Posterior cingulate gyrus (tissue), 11 donors: ENCODE measurements around the gene C9.
"Not testable (repeated sequence)": the region's sequence is repeated elsewhere in the genome, so short reads cannot be mapped to it uniquely, and the experiment has no call there.

Source experiments
- DNase-seq, 10 donors: peaks; one replicate each; pipeline versions ENCODE4 v3.0.0 to v3.0.0-alpha.2; 2020 to 2021; ENCODE audit warnings: mixed read lengths in 3 of 10
- intact Hi-C: fragments of 100-400 bp; cut with DNase I; formaldehyde crosslinking; loops from one replicate; pipeline ENCODE4 v1.15.1; 2023

The C9 gene

DNA sequence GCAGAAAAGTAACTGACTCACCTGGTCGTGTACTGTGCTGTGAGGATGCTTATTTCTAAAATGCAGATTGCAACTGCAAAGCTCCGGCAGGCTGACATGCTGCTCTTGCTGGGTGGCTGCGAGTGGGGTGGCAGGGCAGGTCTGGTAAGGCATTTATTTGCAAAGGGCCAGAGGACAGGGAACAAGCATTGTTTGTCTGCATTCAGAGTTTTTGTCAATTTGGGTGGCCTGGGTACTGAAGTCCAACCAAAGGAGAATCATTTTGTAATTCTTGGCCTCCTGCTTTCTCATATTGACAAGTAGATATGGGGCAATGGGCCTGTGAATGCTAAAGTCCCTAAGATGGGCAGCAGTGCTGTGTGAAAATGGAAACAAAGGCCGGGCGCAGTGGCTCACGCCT lies at the start of gene C9:
Gene C9 (minus strand): TSS at position 129 of the 400 bp plus-strand sequence. CDS start 31 bp downstream, at position 98.
- intact Hi-C loops, result no loop called here
- DNase-seq, result no peak

DNA sequence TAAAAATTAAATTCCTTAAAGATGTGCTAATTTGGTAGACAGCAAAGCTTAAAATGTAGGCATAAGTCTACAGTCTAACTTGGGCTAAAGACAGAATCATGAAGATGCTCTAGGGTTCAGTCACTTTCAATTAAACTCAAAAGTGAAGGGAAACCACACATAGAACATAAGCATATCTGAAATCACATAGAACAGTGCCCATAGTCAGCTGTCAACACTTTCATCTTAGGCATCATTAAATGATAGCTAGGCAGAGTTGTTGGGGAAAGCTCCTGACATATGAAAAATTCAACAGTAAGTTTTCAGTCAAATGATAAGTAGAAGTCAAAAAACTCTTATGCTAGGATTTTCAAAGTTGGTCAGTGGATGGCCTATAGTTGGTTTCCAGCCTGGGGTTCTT lies 49.5 kb upstream of the C9 start:
- intact Hi-C loops, result no loop called here

DNA sequence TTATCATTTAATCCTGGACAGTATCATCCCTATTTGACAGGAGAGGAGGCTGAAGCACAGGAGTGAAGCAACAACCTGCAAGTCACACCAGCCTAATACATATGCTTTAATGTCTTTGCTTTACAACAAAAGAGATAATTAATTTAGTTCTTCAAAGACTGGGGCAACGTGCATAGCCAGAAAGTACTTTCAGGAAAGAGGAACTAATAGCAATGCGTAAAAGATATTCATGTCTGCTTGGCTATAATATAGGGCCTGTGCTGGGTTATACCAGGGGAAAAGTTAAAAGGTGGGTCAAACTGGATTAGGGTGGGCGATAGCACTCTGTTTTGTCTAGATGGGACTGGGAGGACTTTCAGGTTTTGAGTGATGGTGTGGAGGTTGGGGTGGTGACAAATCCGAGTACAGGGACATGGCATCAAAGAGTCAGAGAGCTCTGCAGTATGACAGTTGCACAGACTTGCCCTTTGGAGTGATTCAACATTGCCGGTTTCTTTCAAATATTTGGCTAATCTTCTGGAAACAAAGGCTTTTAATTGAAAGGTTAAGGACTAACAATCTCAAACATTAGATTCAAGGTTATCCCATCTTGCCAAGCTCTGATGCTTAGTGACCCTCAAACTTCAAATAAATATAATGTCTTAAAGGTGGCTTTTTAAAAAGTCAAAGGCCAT lies 48.6 kb upstream of the C9 start:
- no peak for DNase-seq
- intact Hi-C loops, result no loop called here

More for the DNA sequence above, 49.5 kb upstream of the C9 start:
- no peak for DNase-seq

DNA sequence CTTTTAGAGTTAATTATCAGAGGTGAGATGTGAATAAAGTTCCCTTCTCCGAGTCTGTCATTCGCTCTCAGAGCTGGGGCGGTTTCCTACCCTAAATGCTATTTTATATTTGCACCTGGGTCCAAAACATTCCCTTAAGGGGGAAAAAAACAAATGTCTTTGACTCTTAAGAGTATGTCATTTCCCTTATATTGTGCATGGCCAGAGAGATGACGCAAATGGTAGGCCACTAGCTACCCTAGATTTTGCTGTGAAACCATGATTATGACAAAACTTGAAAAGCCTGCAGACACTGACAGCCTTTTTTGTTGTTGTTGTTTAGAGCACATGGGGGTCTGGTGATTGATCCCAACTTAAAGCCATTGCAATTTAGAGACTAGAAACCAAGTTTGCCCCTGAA lies 47.7 kb upstream of the C9 start:
- DNase-seq, result no peak
- intact Hi-C loops, result no loop called here

DNA sequence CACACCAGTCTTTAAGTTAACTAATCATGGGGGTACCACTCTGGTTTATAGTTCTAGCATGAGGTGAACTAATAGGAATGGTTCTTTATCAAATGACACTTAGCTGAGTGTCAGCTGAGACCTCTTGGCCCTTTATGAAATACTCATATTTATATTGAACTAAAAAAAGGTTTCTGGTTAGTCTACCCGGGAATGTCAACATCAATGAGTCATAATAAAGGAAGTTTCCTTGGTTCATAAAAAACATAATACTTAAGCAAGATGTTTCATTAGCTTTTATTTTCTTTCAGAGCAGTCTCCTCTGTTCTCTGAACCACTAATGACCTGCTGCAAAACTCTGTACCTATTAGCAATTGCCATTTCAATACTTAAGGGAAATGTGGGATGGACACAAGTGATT lies 46.8 kb upstream of the C9 start:
- no peak for DNase-seq
- intact Hi-C loops, result no loop called here

DNA sequence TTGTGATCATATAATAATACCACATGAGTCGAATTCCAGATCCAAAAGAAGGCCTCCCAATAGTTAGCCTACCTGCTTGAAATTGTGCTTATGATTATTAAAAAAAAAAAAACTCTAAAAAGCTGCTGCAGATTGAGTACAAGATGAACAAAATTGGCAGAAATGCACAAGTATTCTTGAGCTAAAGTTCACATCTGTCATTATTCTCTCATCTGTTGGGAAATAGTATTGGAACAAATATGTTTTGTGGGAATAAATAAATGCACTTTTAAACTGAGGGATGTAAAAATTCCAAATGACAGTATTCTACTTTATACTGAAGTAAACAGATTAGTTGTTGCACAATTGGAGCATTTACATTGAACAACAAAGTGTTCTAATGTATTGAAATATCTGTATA lies 44.7 kb upstream of the C9 start:
- intact Hi-C loops, result no loop called here
- no peak for DNase-seq

DNA sequence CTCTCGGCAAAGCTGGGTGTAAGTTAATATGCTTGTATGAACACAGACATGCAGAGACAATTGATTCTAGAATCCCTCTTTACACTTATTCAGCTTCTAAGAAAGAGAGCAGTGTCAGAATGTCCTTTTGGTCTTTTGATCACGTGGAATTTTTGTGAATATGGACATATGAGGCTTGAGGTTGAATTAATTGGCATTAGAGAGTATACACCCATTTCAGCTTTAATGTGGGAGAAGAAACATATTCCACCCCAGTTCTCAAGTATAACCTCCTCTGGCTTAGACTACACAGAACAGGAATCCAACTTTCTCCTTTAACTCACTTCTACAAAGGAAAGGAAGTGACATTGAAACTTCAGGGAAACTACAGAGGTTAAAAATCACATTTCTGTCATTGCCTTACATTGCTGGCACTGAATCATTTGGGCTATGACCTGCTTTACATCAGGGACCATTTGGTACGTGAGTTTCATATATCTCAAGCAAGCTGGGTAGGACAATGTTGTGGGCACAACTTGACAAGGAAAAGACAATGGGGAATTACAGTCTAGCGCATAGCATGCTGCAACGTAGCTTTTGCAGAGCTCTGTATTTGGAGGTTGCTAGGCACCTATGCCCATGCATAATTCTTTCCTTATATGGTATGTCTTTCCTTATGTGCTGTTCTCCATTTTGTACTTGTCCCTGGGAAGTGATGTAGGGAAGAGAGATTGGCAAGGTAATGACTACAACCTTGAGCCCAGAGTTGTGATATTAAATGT lies 41.0 kb upstream of the C9 start:
- intact Hi-C loops, result no loop called here
- no peak for DNase-seq

DNA sequence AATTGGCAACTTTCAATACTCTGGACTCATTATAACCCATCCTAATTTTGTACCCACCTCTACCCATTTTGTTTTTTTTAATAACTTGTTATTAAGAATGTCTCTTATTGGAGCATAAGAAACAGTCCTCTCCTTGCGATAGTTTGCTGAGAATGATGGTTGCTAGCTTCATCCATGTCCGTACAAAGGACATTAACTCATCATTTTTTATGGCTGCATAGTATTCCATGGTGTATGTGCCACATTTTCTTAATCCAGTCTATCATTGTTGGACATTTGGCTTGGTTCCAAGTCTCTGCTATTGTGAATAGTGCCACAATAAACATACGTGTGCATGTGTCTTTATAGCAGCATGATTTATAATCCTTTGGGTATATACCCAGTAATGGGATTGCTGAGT lies 39.5 kb upstream of the C9 start:
- intact Hi-C loops, DNase-seq: not testable (repeated sequence)

DNA sequence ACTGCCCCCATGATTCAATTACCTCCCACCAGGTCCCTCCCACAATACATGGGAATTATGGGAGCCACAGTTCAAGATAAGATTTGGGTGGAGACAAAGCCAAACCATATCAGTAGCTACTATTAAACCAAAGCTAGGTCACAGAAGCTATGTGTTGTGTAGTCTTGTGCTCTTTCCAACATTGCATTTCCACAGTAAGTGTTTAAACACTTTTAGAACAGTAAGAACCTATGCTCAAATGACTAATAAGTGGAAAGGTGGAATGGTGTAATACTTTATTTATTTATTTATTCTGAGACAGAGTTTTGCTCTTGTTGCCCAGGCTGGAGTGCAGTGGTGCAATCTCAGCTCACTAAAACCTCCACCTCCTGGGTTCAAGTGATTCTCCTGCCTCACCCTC lies 37.8 kb upstream of the C9 start:
- DNase-seq, intact Hi-C loops: not testable (repeated sequence)

DNA sequence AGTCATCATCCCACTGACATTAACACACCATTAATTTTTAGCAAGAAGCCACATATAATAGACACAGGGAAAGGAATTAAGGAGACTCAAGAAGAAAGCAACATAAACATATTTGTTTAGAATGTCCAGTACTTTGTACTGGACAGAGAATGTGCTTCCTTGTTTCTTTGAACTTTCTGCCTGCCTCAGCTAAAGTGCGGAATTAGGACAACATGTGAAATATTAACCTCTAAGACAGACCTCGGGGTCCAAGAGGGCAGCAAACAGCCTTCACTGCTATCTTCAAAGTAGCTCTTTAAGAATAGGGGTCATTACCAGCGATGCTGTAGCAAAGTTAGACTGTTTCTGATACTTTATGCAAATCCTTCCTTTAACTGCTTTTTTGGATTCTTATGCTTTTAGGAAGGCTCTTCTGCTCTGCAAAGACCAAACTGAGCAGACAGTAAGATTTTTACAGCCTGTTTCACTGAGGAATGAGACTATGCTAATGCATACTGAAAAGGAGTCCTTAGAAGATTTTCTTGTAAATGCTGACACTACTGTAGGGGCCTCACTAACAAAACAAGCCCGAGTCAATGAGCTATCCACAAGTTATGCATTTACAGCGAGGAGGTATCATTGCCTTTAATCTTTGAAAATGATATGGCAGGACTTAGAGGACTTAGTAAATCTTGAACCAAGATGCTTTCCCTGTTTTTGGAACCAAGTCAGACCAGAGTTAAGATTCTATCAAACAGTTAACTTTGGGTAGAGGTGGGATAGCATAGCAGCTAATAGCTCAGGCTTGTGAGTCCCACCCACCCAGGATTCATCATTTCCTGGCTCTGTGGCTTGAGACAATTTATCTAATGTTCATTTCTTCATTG lies 36.7 kb upstream of the C9 start:
- DNase-seq, result no peak
- intact Hi-C loops, result no loop called here

DNA sequence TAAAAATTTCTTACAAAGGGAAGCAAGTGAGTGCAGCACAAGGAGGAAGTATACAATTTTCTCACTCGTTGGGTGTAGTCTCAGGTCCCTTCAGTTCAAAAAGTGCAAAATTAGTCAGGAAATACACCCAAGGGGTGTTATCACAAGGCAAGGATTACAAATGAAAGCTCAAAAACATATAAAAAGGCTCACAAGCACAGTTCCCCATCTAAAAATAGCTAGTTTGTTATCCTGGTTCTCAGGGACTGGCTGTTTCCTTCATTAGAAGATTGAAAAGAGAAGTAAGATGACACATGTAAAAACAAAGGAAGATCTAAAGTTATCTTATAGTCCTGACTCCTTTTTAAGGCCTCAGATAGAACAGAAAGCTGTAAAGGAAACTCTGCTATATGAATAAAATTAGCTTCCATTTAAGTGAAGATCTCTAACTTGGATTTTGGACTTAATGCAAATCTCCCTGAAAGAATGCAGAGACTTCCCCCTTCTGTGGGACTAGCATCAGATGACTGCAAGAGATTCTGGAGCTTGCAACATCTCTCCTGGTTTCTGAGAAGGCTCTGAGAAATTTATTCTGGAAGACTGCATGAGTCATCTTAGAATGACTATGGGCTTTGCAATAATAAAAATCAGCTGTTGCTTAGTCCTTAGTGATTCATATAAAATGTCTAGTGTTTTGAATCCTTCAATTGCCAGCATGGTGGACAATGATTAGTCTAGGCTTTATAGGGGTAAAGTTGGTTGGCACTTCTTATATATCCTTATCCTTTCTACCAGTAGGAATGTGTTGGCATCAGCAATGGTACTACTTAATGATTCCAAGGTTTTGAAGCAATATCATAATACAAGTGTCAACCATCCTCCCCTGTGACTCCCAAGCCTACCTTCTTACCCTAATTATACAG lies 35.1 kb upstream of the C9 start:
- intact Hi-C loops, result no loop called here
- no peak for DNase-seq

DNA sequence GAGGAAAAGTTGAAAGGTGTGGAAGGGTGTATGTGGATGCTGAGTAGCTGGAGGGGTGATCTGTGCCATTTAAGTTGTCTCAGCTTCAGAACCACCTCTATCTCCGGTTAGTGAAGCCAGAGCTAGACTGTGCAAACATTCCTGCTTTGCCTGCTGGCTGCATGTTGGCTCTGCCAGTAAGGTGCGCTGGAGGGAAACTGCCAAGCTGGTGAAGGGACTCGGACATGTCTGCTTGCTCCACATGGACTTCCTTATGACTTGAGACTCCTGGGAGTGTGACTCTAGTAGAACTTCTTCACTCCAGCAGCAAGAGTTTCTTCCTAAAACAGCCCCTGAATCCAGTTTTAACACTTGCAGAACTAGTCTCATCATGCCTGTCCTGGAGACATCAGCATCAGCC lies 32.5 kb upstream of the C9 start:
- intact Hi-C loops, result no loop called here
- peak in 1 of 10 donors; percentile 71 for DNase-seq

DNA sequence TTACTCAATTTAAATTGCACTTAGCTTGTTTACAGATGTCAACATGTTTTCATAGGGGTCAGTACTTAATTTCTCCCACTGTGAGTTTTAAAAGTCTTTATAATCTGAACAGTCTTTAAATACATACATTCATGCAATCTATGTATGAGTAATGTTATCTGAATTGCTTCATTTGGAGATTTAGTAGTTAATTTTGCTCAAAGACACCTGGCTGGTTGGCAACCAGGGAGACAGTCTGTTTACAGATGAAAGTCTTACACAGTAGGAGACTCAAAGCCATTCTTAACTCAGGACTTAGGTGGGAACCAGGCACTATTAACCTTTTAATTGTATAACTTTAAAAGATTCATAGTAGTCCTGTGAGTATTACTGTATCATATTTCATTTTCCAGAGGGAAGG lies 31.2 kb upstream of the C9 start:
- intact Hi-C loops, result no loop called here
- DNase-seq, result no peak

DNA sequence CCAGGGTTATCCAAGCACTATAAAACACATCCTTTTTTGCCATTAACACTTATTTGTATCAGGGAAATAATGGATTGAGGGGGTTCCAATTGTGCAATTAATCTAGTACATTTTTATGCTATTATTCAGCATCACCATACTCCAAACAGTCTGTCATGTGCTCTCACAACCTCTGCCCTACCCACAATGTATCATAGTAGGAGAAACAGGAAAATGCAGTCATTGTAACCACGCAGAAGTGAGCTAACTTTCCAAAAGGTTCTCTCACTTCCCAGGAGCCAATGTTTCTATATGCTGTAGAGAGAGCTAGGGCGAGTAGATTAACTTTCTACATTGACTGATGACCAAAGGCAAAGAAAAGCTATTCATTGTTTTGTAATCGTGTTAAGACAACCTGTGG lies 30.7 kb upstream of the C9 start:
- DNase-seq, result no peak
- intact Hi-C loops, result no loop called here

DNA sequence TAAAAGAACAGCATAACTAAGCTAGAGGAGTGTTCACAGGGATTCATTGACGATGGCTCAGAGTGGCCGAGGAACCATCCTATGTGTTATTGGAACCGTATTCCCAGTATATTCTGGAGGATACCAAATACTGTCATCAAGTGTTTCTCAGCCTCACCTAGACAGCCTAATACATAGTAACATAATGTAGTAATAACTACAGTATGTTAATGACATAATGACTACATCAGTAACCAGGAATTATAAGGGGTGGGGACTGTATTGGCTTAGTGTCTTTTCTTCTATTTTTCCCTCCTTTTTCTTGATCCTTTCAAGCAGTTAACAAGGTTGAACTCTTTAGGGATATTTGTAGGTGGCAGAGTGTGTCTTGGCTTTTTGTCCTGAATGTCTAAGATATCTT lies 26.6 kb upstream of the C9 start:
- no peak for DNase-seq
- intact Hi-C loops, result no loop called here

DNA sequence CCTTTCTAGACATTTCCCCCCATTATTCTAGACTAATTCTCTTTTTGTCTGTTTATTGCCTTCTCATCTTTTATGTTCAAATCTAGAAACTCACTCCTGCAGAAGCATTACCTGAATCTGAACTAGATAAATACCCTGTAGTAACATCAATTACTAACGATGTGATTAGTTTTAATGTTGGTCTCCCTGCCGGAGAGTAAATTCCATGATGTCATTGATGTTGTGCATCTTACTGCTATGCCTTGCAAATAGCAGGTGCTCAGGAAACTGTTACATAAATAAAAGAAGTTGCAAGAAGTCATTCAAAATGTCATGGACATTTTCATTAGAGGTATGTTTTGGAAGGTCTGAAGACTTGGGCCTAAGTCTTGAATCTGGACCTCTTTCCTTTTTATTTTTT lies 23.0 kb upstream of the C9 start:
- DNase-seq, result no peak
- intact Hi-C loops, result no loop called here

DNA sequence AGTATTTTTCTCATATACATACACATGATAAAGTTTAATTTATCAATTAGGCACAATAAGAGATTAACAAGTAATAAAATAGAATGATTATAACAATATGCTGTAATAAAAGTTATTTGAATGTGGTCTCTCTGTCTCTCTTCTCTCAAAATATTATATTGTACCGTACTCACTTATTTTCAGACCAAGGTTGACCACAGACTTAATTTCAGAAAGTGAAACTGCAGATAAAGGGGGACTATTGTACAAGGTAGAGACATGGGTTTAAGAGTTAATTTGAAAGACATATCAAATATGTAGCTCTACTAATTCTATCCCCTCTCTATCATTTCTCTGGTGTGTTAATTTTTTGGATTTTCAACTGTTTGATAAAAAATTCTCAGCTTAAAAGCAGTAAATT lies 20.0 kb upstream of the C9 start:
- intact Hi-C loops, result no loop called here
- no peak for DNase-seq

DNA sequence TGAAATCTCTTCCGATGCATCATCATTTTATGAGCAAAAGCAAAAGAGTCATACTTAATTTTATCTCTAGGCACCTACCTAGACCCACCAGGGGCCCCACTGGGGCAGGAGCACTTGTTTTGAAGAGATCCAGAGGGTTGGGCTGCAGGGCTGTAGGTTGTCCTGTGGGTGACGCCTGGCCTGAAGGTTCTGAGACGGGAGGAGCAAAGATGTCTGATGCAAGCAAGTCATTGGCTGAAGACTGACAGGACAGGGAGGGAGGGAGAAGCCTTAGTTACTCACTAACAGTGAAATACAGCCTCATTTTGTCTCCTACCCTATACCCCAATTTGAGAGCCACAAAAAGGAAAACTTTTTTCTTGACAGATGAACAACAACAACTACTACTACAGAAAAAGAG lies 17.1 kb upstream of the C9 start:
- intact Hi-C loops, result no loop called here
- no peak for DNase-seq

DNA sequence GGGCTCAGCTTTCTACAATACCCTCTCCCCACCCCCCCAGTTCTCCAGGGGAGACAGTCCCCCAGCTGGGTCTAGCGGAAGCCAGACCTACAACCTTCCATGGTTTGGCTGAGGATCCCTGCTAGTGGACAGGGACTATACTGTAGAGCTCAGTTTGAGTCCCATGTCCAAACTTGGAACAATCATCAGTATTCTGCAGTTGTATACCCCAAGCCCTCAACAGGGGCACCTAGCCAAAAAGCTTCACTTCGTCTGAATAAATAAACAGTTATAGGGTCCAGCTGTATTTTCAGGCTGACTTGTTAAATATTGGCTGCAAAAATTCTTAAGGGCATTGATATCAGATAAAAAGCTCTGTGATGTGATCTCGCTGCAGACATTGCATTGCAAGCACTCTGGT lies 15.4 kb upstream of the C9 start:
- DNase-seq, result no peak
- intact Hi-C loops, result no loop called here

DNA sequence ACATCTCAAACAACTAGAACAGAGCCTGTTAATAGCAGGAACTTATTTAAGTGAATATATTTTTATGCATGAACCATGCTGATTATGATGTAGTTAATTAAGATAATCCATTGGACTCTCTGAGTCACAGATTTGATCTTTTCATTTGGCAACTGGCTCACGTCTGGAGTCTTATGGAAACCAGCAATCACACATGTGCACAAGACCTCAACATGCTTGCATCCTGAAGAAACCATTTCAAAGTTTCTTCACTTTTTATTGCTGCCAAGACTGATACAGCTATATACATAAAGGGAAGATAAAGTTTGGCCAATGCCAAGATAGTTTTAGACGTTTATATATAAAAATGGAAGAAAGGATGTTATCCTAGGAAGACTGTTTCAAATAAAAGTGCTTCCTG lies 13.3 kb upstream of the C9 start:
- intact Hi-C loops, result no loop called here
- DNase-seq, result no peak
